Anterior cingulate cortex (tissue), 58 donors: ENCODE results near the gene LDLRAD4.

ENCODE experiments used
- DNase-seq, 58 donors: peaks; one replicate each; lab custom pipeline; 2025; lab: John Stamatoyannopoulos, UW

Gene LDLRAD4

GRCh38 chr18:13378150-13378549, 159.6 kb downstream of the LDLRAD4 start:
- DNase-seq = no peak

GRCh38 chr18:13379062-13379865, 160.7 kb downstream of the LDLRAD4 start:
- no peak for DNase-seq

- no peak for DNase-seq
Measured at GRCh38 chr18:13379930-13380690, 161.6 kb downstream of the LDLRAD4 start.

- no peak for DNase-seq
Measured at GRCh38 chr18:13380691-13381070, 162.1 kb downstream of the LDLRAD4 start.

GRCh38 chr18:13381331-13381730, 162.8 kb downstream of the LDLRAD4 start:
- no peak for DNase-seq

- peak in 26 of 58 donors; percentile 18 to 75 (median 46) for DNase-seq
Measured at GRCh38 chr18:13381944-13382365, 163.4 kb downstream of the LDLRAD4 start.

- DNase-seq = no peak
Measured at GRCh38 chr18:13382366-13382953, 163.9 kb downstream of the LDLRAD4 start.

- DNase-seq = no peak
Measured at GRCh38 chr18:13382954-13383827, 164.6 kb downstream of the LDLRAD4 start.

GRCh38 chr18:13386891-13387801, 168.6 kb downstream of the LDLRAD4 start:
- DNase-seq = no peak

- no peak for DNase-seq
Measured at GRCh38 chr18:13387855-13388548, 169.4 kb downstream of the LDLRAD4 start.

- no peak for DNase-seq
Measured at GRCh38 chr18:13388586-13389490, 170.3 kb downstream of the LDLRAD4 start.

GRCh38 chr18:13389491-13390131, 171.1 kb downstream of the LDLRAD4 start:
- no peak for DNase-seq

- no peak for DNase-seq
Measured at GRCh38 chr18:13390196-13390595, 171.6 kb downstream of the LDLRAD4 start.

- DNase-seq = peak in 1 of 58 donors; percentile 41
Measured at GRCh38 chr18:13390711-13391110, 172.2 kb downstream of the LDLRAD4 start.

GRCh38 chr18:13392029-13392750, 173.6 kb downstream of the LDLRAD4 start:
- DNase-seq = no peak

- DNase-seq = no peak
Measured at GRCh38 chr18:13392899-13393298, 174.3 kb downstream of the LDLRAD4 start.
